ENCODE results near the gene DHDH.
"Not testable (repeated sequence)": the region's sequence is repeated elsewhere in the genome, so short reads cannot be mapped to it uniquely, and the experiment has no call there.

The DHDH gene

GRCh38 chr19:48933382-48933932 is at the start of gene DHDH:
Gene DHDH, plus strand, starts transcription at chr19:48933699. Its CDS starts 23 bp downstream, at chr19:48933722.
- DNase-seq (ENCODE audit: low read depth), result no peak

GRCh38 chr19:48883726-48884125 is 49.8 kb upstream of the DHDH start:
- DNase-seq (ENCODE audit: low read depth), result no peak

GRCh38 chr19:48887861-48888612 is 45.5 kb upstream of the DHDH start:
- DNase-seq (ENCODE audit: low read depth), result no peak

GRCh38 chr19:48889496-48889895 is 44.0 kb upstream of the DHDH start:
- not testable (repeated sequence) for DNase-seq (ENCODE audit: low read depth)

- no peak for DNase-seq (ENCODE audit: low read depth)
Measured at GRCh38 chr19:48890551-48890950, 42.9 kb upstream of the DHDH start.

GRCh38 chr19:48895226-48895625 is 38.3 kb upstream of the DHDH start:
- DNase-seq (ENCODE audit: low read depth), result no peak

GRCh38 chr19:48896191-48896720 is 37.2 kb upstream of the DHDH start:
- DNase-seq (ENCODE audit: low read depth), result no peak

GRCh38 chr19:48897181-48897580 is 36.3 kb upstream of the DHDH start:
- no peak for DNase-seq (ENCODE audit: low read depth)

- DNase-seq (ENCODE audit: low read depth), result not testable (repeated sequence)
Measured at GRCh38 chr19:48899386-48899749, 34.1 kb upstream of the DHDH start.

GRCh38 chr19:48899781-48900476 is 33.6 kb upstream of the DHDH start, which contains the start of gene NUCB1:
Gene NUCB1, plus strand, starts transcription at chr19:48900312. Its CDS starts 485 bp downstream, at chr19:48900797.
- peak; percentile 98 for DNase-seq (ENCODE audit: low read depth)

GRCh38 chr19:48900477-48901406 is 32.8 kb upstream of the DHDH start:
- no peak for DNase-seq (ENCODE audit: low read depth)

GRCh38 chr19:48902291-48902690 is 31.2 kb upstream of the DHDH start:
- DNase-seq (ENCODE audit: low read depth), result not testable (repeated sequence)

GRCh38 chr19:48903788-48904187 is 29.7 kb upstream of the DHDH start:
- not testable (repeated sequence) for DNase-seq (ENCODE audit: low read depth)

- no peak for DNase-seq (ENCODE audit: low read depth)
Measured at GRCh38 chr19:48905664-48906063, 27.8 kb upstream of the DHDH start.

- no peak for DNase-seq (ENCODE audit: low read depth)
Measured at GRCh38 chr19:48906324-48906723, 27.2 kb upstream of the DHDH start.

- DNase-seq (ENCODE audit: low read depth), result no peak
Measured at GRCh38 chr19:48907671-48908070, 25.8 kb upstream of the DHDH start.

- DNase-seq (ENCODE audit: low read depth), result not testable (repeated sequence)
Measured at GRCh38 chr19:48909424-48910077, 23.9 kb upstream of the DHDH start.

- no peak for DNase-seq (ENCODE audit: low read depth)
Measured at GRCh38 chr19:48910803-48911202, 22.7 kb upstream of the DHDH start.

GRCh38 chr19:48913114-48913889 is 20.2 kb upstream of the DHDH start:
- no peak for DNase-seq (ENCODE audit: low read depth)

GRCh38 chr19:48914181-48914580 is 19.3 kb upstream of the DHDH start:
- DNase-seq (ENCODE audit: low read depth), result no peak
